ENCODE results near the gene YIF1B.

YIF1B gene

GRCh38 chr19:38274739-38275138 lies 41.0 kb downstream of the YIF1B start:
- no peak for TF ChIP-seq TAF1 (IDR thresholded peaks at IDR 0.05; ENCODE audit: low read depth)
- TF ChIP-seq, protein P1, sequence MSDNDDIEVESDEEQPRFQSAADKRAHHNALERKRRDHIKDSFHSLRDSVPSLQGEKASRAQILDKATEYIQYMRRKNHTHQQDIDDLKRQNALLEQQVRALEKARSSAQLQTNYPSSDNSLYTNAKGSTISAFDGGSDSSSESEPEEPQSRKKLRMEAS (IDR thresholded peaks at IDR 0.05), result no peak
- no peak for TF ChIP-seq NFIC (IDR thresholded peaks at IDR 0.05)
- TF ChIP-seq YY1 (IDR thresholded peaks at IDR 0.05; ENCODE audit: low read depth), result no peak
- TF ChIP-seq RAD21 (IDR thresholded peaks at IDR 0.05; ENCODE audit: low read depth), result no peak
- TF ChIP-seq EP300 (IDR thresholded peaks at IDR 0.05; ENCODE audit: borderline replicate concordance), result no peak
- no peak for TF ChIP-seq FOXM1 (IDR thresholded peaks at IDR 0.05; ENCODE audit: borderline replicate concordance, low read depth)
- TF ChIP-seq ZBTB7A (IDR thresholded peaks at IDR 0.05; ENCODE audit: low read depth), result no peak
- TF ChIP-seq REST (IDR thresholded peaks at IDR 0.05; ENCODE audit: low read depth), result no peak
- TF ChIP-seq TCF12 (IDR thresholded peaks at IDR 0.05; ENCODE audit: low read depth), result no peak
- TF ChIP-seq EGR1 (IDR thresholded peaks at IDR 0.05), result no peak
- TF ChIP-seq USF1 (IDR thresholded peaks at IDR 0.05), result no peak

DNA sequence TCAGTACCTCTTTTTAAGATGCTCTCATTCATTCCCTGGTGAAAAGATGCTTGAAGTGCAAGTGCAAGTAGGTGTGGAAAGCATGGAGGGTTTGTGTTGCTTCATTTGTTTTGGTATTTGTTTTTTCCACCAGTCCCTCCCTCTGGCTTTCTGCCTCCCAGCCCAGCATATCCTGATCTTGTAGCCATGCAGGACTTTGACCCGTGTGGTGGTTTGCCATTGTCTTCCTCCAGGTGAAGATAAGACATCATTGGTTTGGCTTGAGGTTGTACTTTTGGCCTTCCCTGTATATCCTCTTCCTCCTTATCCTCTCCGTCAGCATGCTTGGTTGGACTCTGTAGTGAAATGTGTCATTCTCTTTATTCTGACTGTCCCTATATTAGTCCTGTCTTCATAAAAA lies 42.2 kb downstream of the YIF1B start:
- TF ChIP-seq FOXM1 (IDR thresholded peaks at IDR 0.05; ENCODE audit: borderline replicate concordance, low read depth) (no peak), RAD21 (IDR thresholded peaks at IDR 0.05; ENCODE audit: low read depth) (no peak), CREB1 (IDR thresholded peaks at IDR 0.05; ENCODE audit: low read depth) (no peak), REST (IDR thresholded peaks at IDR 0.05; ENCODE audit: low read depth) (no peak), CEBPB (IDR thresholded peaks at IDR 0.05) (no peak)

GRCh38 chr19:38270587-38271167 lies 45.1 kb downstream of the YIF1B start:
- no peak for TF ChIP-seq TAF1 (IDR thresholded peaks at IDR 0.05; ENCODE audit: low read depth)
- no peak for TF ChIP-seq ZBTB7A (IDR thresholded peaks at IDR 0.05; ENCODE audit: low read depth)
- TF ChIP-seq FOXM1 (IDR thresholded peaks at IDR 0.05; ENCODE audit: borderline replicate concordance, low read depth), result no peak
- no peak for TF ChIP-seq RAD21 (IDR thresholded peaks at IDR 0.05; ENCODE audit: low read depth)
- no peak for TF ChIP-seq TCF12 (IDR thresholded peaks at IDR 0.05; ENCODE audit: low read depth)
- TF ChIP-seq CEBPB (IDR thresholded peaks at IDR 0.05), result no peak
- TF ChIP-seq CREB1 (IDR thresholded peaks at IDR 0.05; ENCODE audit: low read depth), result no peak
- TF ChIP-seq NFIC (IDR thresholded peaks at IDR 0.05), result no peak
- TF ChIP-seq EP300 (IDR thresholded peaks at IDR 0.05; ENCODE audit: borderline replicate concordance), result no peak
- TF ChIP-seq EGR1 (IDR thresholded peaks at IDR 0.05), result no peak
- no peak for TF ChIP-seq YY1 (IDR thresholded peaks at IDR 0.05; ENCODE audit: low read depth)

DNA sequence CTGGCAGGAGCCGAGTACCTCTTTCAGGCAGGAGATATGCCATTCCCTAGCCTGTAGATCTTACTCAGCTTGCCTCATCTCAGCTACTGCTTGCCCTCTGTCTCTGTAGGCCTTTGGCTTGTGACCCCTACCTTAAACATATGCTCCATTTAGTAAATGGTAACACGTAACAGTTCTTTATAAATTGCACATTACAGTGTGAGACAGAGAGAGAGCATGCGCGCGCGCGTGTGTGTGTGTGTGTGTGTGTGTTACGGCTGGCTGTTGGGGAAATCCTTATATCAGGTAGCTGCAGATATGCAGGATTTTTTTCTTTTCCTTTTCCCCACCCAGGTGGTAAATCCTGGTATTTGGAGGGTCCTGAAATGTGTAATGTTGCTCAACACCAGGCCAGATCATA lies 47.2 kb downstream of the YIF1B start:
- TF ChIP-seq YY1 (IDR thresholded peaks at IDR 0.05; ENCODE audit: low read depth) (no peak), CREB1 (IDR thresholded peaks at IDR 0.05; ENCODE audit: low read depth) (no peak), TCF12 (IDR thresholded peaks at IDR 0.05; ENCODE audit: low read depth) (no peak), RAD21 (IDR thresholded peaks at IDR 0.05; ENCODE audit: low read depth) (no peak), USF1 (IDR thresholded peaks at IDR 0.05) (no peak), FOXM1 (IDR thresholded peaks at IDR 0.05; ENCODE audit: borderline replicate concordance, low read depth) (no peak), NFIC (IDR thresholded peaks at IDR 0.05) (no peak), EP300 (IDR thresholded peaks at IDR 0.05; ENCODE audit: borderline replicate concordance) (no peak)

DNA sequence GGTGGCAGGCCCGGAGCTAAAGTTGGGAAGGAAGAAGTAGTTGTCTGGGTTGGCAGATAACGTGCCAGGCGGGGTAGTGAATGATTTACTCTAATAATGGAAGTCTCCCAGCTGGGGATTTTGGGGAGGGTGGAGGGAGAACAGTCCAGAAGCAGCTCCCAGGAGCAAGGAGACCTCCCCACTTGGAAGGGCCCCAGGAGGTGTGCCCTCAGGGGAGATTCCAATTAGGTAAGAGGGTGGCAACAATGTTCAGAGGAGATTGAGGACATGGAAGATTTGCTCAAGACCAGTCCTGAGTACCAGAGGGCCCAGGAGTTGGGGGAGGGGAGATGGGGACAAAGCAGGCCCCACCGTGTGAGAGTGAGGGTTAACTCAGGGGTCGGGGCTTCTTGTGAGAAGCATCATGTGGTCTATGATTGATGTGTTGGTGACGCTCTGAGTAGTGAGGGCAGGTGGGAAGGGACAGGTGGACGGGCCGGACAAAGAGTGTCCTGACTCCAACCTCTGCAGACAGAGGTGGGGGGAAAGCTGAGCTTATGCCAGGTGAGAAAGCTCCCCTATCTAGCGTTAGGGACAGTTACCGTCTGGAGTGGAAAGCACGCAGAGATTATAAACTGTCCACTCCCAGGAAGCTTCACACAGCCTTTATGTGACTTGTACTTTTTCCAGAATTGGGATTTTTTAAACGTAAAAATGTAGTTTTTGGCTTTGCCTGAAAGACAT lies 47.8 kb downstream of the YIF1B start:
- TF ChIP-seq FOXM1 (IDR thresholded peaks at IDR 0.05; ENCODE audit: borderline replicate concordance, low read depth), result no peak

DNA sequence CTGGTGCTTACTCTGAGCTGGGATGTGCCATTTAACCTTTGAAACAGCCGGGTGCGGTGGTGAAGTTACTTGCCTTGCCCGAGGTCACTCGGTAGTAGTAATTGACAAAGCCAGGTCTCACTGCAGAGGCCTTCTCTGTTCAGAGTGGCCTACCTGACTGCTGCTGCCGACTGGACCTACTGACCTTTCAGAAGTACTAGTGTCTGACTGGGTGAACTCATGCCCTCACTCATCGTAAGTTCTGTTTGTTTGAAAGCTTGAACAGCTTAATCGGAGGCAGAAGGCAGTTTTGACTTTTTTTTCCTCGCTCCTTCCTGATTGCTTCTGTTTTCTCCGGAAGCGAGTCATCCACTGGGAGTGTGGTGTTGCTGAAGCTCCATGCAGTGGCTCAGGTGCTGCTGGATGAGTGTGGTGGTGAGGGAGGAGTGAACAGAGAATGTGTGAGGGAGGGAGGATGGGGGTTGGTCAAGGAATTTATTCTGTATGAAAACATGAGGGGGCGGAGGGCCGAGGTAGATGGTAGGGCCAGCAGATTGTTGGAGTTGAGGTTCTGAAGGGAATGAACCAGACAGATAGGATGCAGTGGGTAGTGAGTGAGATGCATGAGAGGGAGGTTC lies 48.7 kb downstream of the YIF1B start:
- TF ChIP-seq YY1 (IDR thresholded peaks at IDR 0.05; ENCODE audit: low read depth) (no peak), CEBPB (IDR thresholded peaks at IDR 0.05) (no peak), RAD21 (IDR thresholded peaks at IDR 0.05; ENCODE audit: low read depth) (no peak), USF1 (IDR thresholded peaks at IDR 0.05) (no peak), TCF12 (IDR thresholded peaks at IDR 0.05; ENCODE audit: low read depth) (no peak), CREB1 (IDR thresholded peaks at IDR 0.05; ENCODE audit: low read depth) (no peak), NFIC (IDR thresholded peaks at IDR 0.05) (no peak), ZBTB7A (IDR thresholded peaks at IDR 0.05; ENCODE audit: low read depth) (no peak), EP300 (IDR thresholded peaks at IDR 0.05; ENCODE audit: borderline replicate concordance) (no peak), TEAD4 (IDR thresholded peaks at IDR 0.05) (no peak), FOXM1 (IDR thresholded peaks at IDR 0.05; ENCODE audit: borderline replicate concordance, low read depth) (no peak), REST (IDR thresholded peaks at IDR 0.05; ENCODE audit: low read depth) (no peak), EGR1 (IDR thresholded peaks at IDR 0.05) (no peak), TAF1 (IDR thresholded peaks at IDR 0.05; ENCODE audit: low read depth) (no peak)
- TF ChIP-seq, protein P1 (IDR thresholded peaks at IDR 0.05), result no peak

Measured in Ishikawa (cell line).